Natural killer cell (primary cell): ENCODE results near the gene SLC6A18. TPM values are rescaled to one million over a fixed set of nuclear protein-coding genes. Genes with fewer than 3 reads are reported as not detected.

Experiments
- ATAC-seq, 3 donors: fragments of 150-1000 bp in 2 of 3; fragments of 200-7000 bp in 1 of 3; cut with Tn5 transposase; 1 replicate in 1 of 3; 2 replicates in 2 of 3; pipeline ENCODE4 v1.10.0; 2021; ENCODE audit warnings: mild to moderate bottlenecking in 2 of 3, moderate library complexity in 2 of 3
- DNase-seq, 2 donors: peaks; one replicate each; pipeline versions ENCODE4 v3.0.0 to v3.0.0-alpha.2; 2013 to 2021; ENCODE audit warnings: mixed read lengths in 1 of 2
- H3K27ac ChIP-seq: one replicate; pipeline ENCODE4 v1.5.1; 2013; ENCODE audit warnings: mild to moderate bottlenecking, low read length
- H3K27me3 ChIP-seq: one replicate; pipeline ENCODE4 v1.6.1; 2013; ENCODE audit warnings: low read length; ENCODE audit not compliant: control insufficient read depth, insufficient read depth
- H3K36me3 ChIP-seq: one replicate; pipeline ENCODE4 v1.6.1; 2013; ENCODE audit warnings: low read length; ENCODE audit not compliant: control insufficient read depth, insufficient read depth
- H3K4me1 ChIP-seq: one replicate; pipeline ENCODE4 v1.6.1; 2013; ENCODE audit warnings: low read length; ENCODE audit not compliant: control insufficient read depth, insufficient read depth
- H3K4me3 ChIP-seq: one replicate; pipeline ENCODE4 v1.5.1; 2013; ENCODE audit warnings: low read length
- H3K9me3 ChIP-seq: one replicate; pipeline ENCODE4 v1.6.1; 2013; ENCODE audit warnings: low read length; ENCODE audit not compliant: control insufficient read depth, insufficient read depth
- H3K27ac Mint-ChIP-seq, 2 donors: one replicate each; pipeline ENCODE4 v1.8.0; 2022; ENCODE audit warnings: mild to moderate bottlenecking in 2 of 2, mixed read lengths in 2 of 2, moderate library complexity in 1 of 2
- H3K27me3 Mint-ChIP-seq, 2 donors: one replicate each; pipeline ENCODE4 v1.8.0; 2022; ENCODE audit warnings: low read depth in 2 of 2, mixed read lengths in 2 of 2
- H3K36me3 Mint-ChIP-seq: one replicate; pipeline ENCODE4 v1.8.0; 2022; ENCODE audit warnings: mixed read lengths
- H3K4me1 Mint-ChIP-seq, 2 donors: one replicate each; pipeline ENCODE4 v1.8.0; 2022; ENCODE audit warnings: mixed read lengths in 2 of 2
- H3K4me3 Mint-ChIP-seq: one replicate; pipeline ENCODE4 v1.8.0; 2022; ENCODE audit warnings: mild to moderate bottlenecking, moderate library complexity, mixed read lengths
- H3K9me3 Mint-ChIP-seq, 2 donors: one replicate each; pipeline ENCODE4 v1.8.0; 2022; ENCODE audit warnings: mixed read lengths in 2 of 2
- CTCF ChIP-seq: fragments of 200-600 bp; IDR thresholded peaks from one replicate; pipeline ENCODE4 v1.8.0; 2022; ENCODE audit warnings: antibody characterized with exemption
- WGBS: methylation state at CpG from one replicate; pipeline ENCODE4 v1.1.7; 2013; ENCODE audit warnings: missing lambda C conversion rate; ENCODE audit not compliant: insufficient coverage; 5-methylcytosine and 5-hydroxymethylcytosine counted together
- intact Hi-C: fragments of 100-400 bp; cut with micrococcal nuclease; formaldehyde crosslinking; loops from one replicate; pipeline ENCODE4 v1.14.2; 2022
- total RNA-seq, 4 donors: library from RNA; stranded (reverse); fragments of 120-200 nt in 1 of 4; gene quantifications; one replicate each; pipeline versions ENCODE4 v1.2.3 to v1.2.4, GENCODE V29; 2013 to 2022

Gene SLC6A18
- total RNA-seq, 3 donors from 2014 or later (not counting 1 experiment from before 2014, with no cell fraction given): not detected

DNA sequence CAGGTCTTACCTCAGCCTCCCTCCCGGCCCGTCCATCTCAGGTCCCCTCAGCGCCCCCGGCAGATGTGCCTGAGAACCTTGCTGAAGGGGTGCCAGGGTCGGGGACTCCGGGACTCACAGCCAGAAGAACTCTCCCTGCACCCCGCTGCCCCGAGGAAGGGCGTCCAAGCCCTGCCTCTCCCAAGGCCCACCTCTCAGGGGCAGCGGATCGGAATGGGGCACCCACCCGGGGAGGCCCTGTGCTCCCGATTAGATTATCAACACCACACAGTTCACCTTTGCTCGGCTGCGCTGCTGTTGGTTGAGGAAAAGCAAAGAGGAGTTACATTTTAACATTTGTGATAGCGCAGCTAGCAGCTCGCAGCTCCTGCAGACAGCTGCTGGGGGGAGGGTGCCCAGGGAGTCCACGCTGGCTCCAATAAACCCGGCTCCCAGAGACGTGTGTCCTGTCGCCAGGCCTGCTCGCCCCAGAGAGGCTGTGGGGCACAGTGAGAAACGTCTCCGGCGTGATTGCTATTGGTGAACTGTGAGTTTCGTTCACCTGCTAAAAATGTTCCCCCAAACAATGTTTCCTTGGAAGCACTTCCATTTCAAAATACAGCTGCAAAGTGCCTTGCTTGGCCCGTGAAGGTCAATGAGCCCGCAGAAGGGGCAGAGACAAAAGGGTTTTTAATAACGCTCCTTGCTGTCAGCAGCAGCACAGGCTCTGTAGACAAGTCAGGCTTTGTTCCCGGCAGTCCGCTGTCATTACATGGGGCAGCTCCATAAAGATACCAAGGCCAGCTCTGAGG lies 42.4 kb upstream of the SLC6A18 start:
- Histone ChIP-seq H3K9me3 (no peaks in the 10 kb centered on the region), H3K27ac (no peak overlapping the region), H3K4me3 (no peak overlapping the region), H3K27me3 (no peaks in the 10 kb centered on the region), H3K4me1 (no peaks in the 10 kb centered on the region), H3K36me3 (no peaks in the 10 kb centered on the region)
- intact Hi-C loops: no loop called here
- H3K27me3 Mint-ChIP-seq: no peaks in the 10 kb centered on the region
- 87% methylated on average over 30 of the region's 31 CpGs for WGBS
- no peaks in the 10 kb centered on the region for H3K36me3 Mint-ChIP-seq
- no peaks in the 10 kb centered on the region for H3K9me3 Mint-ChIP-seq
- no peak for TF ChIP-seq CTCF
- no peak for DNase-seq
- ATAC-seq: no peak
- peaks cover 0 to 7% of the 10 kb centered on the region in 2 donors for H3K4me1 Mint-ChIP-seq
- H3K27ac Mint-ChIP-seq: no peak overlapping the region
- H3K4me3 Mint-ChIP-seq: no peak overlapping the region

- no peaks in the 10 kb centered on the region for H3K9me3 Mint-ChIP-seq
- no peaks in the 10 kb centered on the region for H3K9me3 ChIP-seq
- intact Hi-C loops: no loop called here
- no peak overlapping the region for H3K4me3 ChIP-seq
- peaks cover 0 to 7% of the 10 kb centered on the region in 2 donors for H3K4me1 Mint-ChIP-seq
- no peak overlapping the region for H3K4me3 Mint-ChIP-seq
- 72% methylated on average over 17 of the region's 18 CpGs for WGBS
- H3K36me3 ChIP-seq: no peaks in the 10 kb centered on the region
- H3K36me3 Mint-ChIP-seq: no peaks in the 10 kb centered on the region
- no peaks in the 10 kb centered on the region for H3K27me3 Mint-ChIP-seq
- H3K27me3 ChIP-seq: no peaks in the 10 kb centered on the region
- no peak overlapping the region for H3K27ac Mint-ChIP-seq
- H3K4me1 ChIP-seq: no peaks in the 10 kb centered on the region
- no peak overlapping the region for H3K27ac ChIP-seq
- TF ChIP-seq CTCF: no peak
- ATAC-seq (no peak), DNase-seq (no peak)
These were observed 41.6 kb upstream of the SLC6A18 start for GRCh38 chr5:1183424-1184162.

DNA sequence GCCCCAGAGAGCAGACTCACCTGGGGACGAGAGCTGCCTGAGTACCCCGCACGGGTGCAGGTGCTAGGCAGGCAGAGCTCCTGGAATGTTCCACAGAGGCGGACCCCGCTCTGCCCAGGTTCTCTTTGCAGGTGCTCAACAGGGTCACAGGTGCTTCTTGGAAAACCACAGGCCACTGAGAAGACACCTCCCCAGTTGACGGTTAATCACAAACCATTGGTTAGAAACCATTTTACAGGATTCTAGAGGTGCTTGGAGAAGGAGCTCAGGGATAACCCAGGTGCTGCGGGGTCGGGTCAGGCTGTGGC lies 41.1 kb upstream of the SLC6A18 start:
- Mint-ChIP-seq H3K4me3 (no peak overlapping the region), H3K9me3 (no peaks in the 10 kb centered on the region), H3K27ac (no peak overlapping the region), H3K27me3 (peaks cover 0 to 4% of the 10 kb centered on the region in 2 donors), H3K36me3 (no peaks in the 10 kb centered on the region), H3K4me1 (peaks cover 0 to 7% of the 10 kb centered on the region in 2 donors)
- no peak for TF ChIP-seq CTCF
- no peak overlapping the region for H3K27ac ChIP-seq
- no peaks in the 10 kb centered on the region for H3K36me3 ChIP-seq
- WGBS: 88% methylated on average over 8 of the region's 8 CpGs
- H3K9me3 ChIP-seq: no peaks in the 10 kb centered on the region
- H3K27me3 ChIP-seq: no peaks in the 10 kb centered on the region
- H3K4me1 ChIP-seq: no peaks in the 10 kb centered on the region
- no peak overlapping the region for H3K4me3 ChIP-seq
- DNase-seq: no peak
- intact Hi-C loops: no loop called here
- ATAC-seq: no peak
